ENCODE results near the gene B4GALT2.

Gene B4GALT2

DNA sequence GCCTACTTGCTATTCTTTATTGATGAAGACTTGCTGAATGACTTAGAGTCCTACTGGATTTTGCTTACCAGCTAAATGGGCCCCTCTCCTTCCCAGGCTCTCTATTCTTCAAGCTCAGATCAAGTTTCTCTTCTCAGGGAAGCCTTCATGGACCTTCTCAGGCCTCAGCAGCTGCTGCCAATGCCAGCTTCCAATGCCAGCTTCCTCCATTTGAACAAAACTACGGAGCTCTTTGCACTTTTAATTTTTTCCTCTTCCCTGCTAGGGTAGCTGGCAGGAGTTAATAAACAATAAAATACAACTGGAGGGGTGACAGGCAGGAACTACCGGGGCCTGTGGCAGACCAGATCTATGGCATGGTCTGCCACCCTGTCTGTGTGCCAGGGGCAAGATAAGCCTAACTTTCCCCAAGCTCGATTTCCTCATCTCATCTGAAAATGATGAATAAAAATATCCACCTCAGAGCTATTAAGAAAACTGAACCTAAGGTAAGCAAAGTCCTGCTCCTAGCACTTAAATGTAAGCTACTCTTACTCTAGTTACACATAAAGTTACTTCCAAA is 33.3 kb upstream of the B4GALT2 start:
- no peak for ATAC-seq (ENCODE audit: insufficient read depth, low read depth)
- H3K27me3 ChIP-seq (ENCODE audit: insufficient read depth, low read length, poor library complexity), result no peaks in the 10 kb centered on the region
- no peaks in the 10 kb centered on the region for H3K9me3 ChIP-seq (ENCODE audit: insufficient read depth, low read length, severe bottlenecking)
- H2AFZ ChIP-seq (ENCODE audit: low read depth, low read length), result peak overlapping the region; percentile 100
- peak overlapping the region; percentile 98 for H3K4me2 ChIP-seq (ENCODE audit: insufficient read depth, low read length)
- no peak for DNase-seq
- H3K79me2 ChIP-seq (ENCODE audit: insufficient read depth, low read length), result peaks cover 41% of the 10 kb centered on the region
- no peak for TF ChIP-seq EZH2 (IDR thresholded peaks at IDR 0.05; ENCODE audit: borderline replicate concordance, low read depth, low read length, severe bottlenecking)
- TF ChIP-seq, protein P1, sequence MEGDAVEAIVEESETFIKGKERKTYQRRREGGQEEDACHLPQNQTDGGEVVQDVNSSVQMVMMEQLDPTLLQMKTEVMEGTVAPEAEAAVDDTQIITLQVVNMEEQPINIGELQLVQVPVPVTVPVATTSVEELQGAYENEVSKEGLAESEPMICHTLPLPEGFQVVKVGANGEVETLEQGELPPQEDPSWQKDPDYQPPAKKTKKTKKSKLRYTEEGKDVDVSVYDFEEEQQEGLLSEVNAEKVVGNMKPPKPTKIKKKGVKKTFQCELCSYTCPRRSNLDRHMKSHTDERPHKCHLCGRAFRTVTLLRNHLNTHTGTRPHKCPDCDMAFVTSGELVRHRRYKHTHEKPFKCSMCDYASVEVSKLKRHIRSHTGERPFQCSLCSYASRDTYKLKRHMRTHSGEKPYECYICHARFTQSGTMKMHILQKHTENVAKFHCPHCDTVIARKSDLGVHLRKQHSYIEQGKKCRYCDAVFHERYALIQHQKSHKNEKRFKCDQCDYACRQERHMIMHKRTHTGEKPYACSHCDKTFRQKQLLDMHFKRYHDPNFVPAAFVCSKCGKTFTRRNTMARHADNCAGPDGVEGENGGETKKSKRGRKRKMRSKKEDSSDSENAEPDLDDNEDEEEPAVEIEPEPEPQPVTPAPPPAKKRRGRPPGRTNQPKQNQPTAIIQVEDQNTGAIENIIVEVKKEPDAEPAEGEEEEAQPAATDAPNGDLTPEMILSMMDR (IDR thresholded peaks at IDR 0.05; ENCODE audit: borderline replicate concordance, extremely low read depth, low read length, poor library complexity, severe bottlenecking), result no peak
- peaks cover 39% of the 10 kb centered on the region for H3K4me1 ChIP-seq (ENCODE audit: insufficient read depth, low read length)
- peaks cover 17% of the 10 kb centered on the region for H4K20me1 ChIP-seq (ENCODE audit: insufficient read depth, low read length)
- H3K36me3 ChIP-seq (ENCODE audit: insufficient read depth, low read length), result peaks cover 19% of the 10 kb centered on the region
- peak overlapping the region; percentile 92 for H3K9ac ChIP-seq (ENCODE audit: low read depth, low read length)
- H3K27ac ChIP-seq (ENCODE audit: low read length), result peak overlapping the region; percentile 99
- peak overlapping the region; percentile 96 to 98 for H3K4me3 ChIP-seq (ENCODE audit: low read depth in 1 of 2, low read length in 2 of 2)

DNA sequence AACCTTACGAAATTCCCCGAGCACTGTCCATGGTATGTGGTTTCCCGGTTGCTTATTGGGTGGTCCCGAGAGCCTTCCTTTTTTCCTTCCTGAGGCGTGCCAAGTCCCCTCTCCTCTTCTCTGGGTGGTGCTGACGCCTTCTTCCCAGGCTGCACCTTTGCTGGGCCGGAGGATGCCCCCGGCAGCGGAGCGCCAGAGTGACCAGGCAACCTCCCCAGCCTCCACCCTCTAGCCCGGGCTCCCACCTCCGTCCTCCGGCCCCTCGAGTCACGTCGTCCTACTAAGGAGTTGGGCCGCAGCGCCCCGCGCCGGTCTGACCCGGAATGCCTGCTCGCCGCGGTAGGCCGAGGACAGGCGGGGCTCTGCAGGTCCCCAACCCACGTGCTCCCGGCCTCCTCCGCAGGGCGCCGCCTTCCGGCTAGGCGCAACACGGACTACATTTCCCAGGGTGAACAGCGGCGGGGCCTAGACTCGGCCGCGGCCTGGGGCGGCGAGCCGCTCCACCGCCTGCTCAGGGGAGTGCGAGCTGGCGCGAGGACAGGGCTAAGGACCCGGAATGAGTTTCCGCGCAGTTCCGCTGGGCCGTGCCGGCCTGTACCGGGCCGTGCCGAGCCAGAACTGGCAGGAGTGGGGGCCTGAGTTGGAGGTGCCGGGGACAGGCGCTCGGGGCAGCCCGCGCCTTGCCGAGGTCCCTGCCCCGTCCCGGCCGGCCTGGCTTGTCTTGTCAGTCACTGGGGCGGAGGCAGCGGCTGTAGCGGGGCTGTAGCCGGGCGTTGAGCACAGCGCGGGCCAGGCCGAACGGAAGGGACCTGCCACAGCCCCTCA is 32.6 kb upstream of the B4GALT2 start, which contains the start of gene IPO13:
Gene IPO13 (plus strand): TSS at position 715 of the 825 bp plus-strand sequence. CDS start 651 bp downstream, outside the sequence.
- H3K4me2 ChIP-seq (ENCODE audit: insufficient read depth, low read length), result peak within 1 kb of the TSS; percentile 98
- DNase-seq (peak; percentile 96), ATAC-seq (ENCODE audit: insufficient read depth, low read depth) (peak; percentile 94)
- peaks cover 41% of the 10 kb centered on the region for H3K79me2 ChIP-seq (ENCODE audit: insufficient read depth, low read length)
- H4K20me1 ChIP-seq (ENCODE audit: insufficient read depth, low read length), result peaks cover 17% of the 10 kb centered on the region
- peak within 1 kb of the TSS; percentile 99 for H3K27ac ChIP-seq (ENCODE audit: low read length)
- H3K4me3 ChIP-seq (ENCODE audit: low read depth in 1 of 2, low read length in 2 of 2), result peak within 1 kb of the TSS; percentile 96 to 98
- no peaks in the 10 kb centered on the region for H3K27me3 ChIP-seq (ENCODE audit: insufficient read depth, low read length, poor library complexity)
- H3K9ac ChIP-seq (ENCODE audit: low read depth, low read length), result peak within 1 kb of the TSS; percentile 92
- no peak for TF ChIP-seq EZH2 (IDR thresholded peaks at IDR 0.05; ENCODE audit: borderline replicate concordance, low read depth, low read length, severe bottlenecking)
- TF ChIP-seq, protein P1 (IDR thresholded peaks at IDR 0.05; ENCODE audit: borderline replicate concordance, extremely low read depth, low read length, poor library complexity, severe bottlenecking), result peak; percentile 87
- peak within 1 kb of the TSS; percentile 100 for H2AFZ ChIP-seq (ENCODE audit: low read depth, low read length)
- no peaks in the 10 kb centered on the region for H3K9me3 ChIP-seq (ENCODE audit: insufficient read depth, low read length, severe bottlenecking)
- H3K36me3 ChIP-seq (ENCODE audit: insufficient read depth, low read length), result peaks cover 19% of the 10 kb centered on the region
- peaks cover 39% of the 10 kb centered on the region for H3K4me1 ChIP-seq (ENCODE audit: insufficient read depth, low read length)

DNA sequence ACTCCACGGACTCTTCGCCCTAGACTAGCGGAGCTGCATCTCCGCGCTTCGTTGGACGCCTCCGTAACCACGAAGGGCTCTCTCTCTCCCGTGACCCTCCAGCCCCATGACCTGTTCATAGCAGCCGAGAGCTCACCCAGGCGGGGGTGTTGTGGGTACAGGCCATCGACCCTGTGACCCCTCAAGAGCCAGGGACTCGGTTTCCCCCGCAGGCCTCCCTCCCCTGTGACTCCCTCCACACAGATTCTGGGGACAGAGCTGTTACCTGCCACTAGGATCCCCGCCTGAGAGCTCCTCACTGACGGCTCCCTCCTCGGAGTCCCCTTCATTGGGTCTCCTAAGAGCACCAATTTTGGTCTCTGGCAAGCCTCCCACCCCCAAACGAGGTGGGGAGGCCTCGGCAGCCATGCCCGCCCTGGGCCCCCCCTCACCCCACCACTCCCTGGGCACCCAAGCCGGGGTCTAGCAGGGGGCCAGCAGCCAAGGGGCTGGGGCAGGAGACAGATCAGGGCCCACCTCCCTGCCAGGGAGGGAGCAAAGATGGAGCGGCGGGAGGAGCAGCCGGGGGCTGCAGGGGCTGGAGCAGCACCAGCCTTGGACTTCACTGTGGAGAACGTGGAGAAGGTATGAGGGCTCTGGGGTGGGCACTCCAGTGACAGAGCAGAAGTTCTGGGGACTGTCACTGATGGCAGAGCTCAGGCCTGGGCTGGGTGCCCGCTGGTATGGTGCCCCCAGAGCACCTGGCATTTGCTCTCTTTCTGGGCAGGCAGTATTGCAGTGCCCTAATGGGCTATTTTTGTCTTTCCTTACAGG is 31.7 kb upstream of the B4GALT2 start:
- ATAC-seq (ENCODE audit: insufficient read depth, low read depth), result peak; percentile 12; the same call in 2 of the 3 replicates
- Histone ChIP-seq H3K27ac (ENCODE audit: low read length) (peak overlapping the region; percentile 99), H3K9ac (ENCODE audit: low read depth, low read length) (peak overlapping the region; percentile 92), H4K20me1 (ENCODE audit: insufficient read depth, low read length) (peaks cover 17% of the 10 kb centered on the region), H3K4me2 (ENCODE audit: insufficient read depth, low read length) (peak overlapping the region; percentile 98), H2AFZ (ENCODE audit: low read depth, low read length) (peak overlapping the region; percentile 100), H3K36me3 (ENCODE audit: insufficient read depth, low read length) (peaks cover 19% of the 10 kb centered on the region), H3K4me3 (ENCODE audit: low read depth in 1 of 2, low read length in 2 of 2) (peak overlapping the region; percentile 96 to 98), H3K9me3 (ENCODE audit: insufficient read depth, low read length, severe bottlenecking) (no peaks in the 10 kb centered on the region), H3K4me1 (ENCODE audit: insufficient read depth, low read length) (peaks cover 39% of the 10 kb centered on the region), H3K79me2 (ENCODE audit: insufficient read depth, low read length) (peaks cover 41% of the 10 kb centered on the region), H3K27me3 (ENCODE audit: insufficient read depth, low read length, poor library complexity) (no peaks in the 10 kb centered on the region)
- peak; percentile 28 for DNase-seq
- TF ChIP-seq, protein P1 (IDR thresholded peaks at IDR 0.05; ENCODE audit: borderline replicate concordance, extremely low read depth, low read length, poor library complexity, severe bottlenecking), result no peak
- TF ChIP-seq EZH2 (IDR thresholded peaks at IDR 0.05; ENCODE audit: borderline replicate concordance, low read depth, low read length, severe bottlenecking), result no peak

Data from DND-41 (cell line).